ENCODE results near the gene TAOK3.

TAOK3 gene

DNA sequence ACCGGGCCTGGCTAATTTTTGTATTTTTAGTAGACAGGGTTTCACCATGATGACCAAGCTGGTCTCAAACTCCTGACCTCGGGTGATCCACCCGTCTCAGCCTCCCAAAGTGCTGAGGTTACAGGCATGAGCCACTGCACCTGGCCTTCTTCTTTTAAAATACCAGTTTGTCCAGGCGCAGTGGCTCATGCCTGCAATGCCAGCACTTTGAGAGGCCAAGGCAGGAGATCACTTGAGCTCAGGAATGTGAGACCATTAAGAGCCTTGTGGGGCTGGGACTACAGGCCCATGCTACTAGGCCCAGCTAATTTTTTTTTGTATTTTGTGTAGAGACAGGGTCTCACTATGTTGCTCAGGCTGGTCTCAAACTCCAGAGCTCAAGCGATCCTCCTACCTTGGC lies 244.8 kb downstream of the TAOK3 start:
- DNase-seq = no peak

DNA sequence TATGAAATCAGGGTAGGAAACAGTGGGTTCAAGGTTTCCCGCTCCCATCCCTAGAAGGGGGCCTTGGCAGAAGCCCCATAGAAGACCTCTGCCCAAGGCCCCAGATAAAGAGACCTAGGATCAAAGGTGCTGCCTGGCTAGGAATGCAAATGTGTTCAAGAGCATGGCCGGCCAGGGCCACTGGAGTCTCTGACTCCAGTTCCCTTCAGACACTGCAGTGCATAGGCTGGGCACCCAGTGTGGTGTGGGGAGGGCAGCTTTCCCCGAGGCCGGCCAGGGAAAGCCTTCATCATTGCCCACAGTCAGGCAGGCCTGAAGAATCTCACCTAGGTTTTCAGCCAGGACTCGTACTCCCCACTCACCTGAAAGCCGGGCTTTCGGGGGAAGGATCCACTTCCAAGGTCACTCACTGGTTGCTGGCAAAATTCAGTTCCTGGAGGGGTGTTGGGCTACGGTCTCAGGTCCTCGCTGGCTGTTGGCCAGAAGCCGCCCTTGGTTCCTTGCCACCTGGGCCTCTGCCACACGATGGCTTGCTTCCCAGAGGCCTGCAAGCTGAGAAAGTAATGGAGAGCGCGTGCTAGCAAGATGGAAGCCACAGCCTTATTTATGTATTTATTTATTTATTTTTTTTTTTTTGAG lies 246.5 kb downstream of the TAOK3 start:
- DNase-seq = no peak

DNA sequence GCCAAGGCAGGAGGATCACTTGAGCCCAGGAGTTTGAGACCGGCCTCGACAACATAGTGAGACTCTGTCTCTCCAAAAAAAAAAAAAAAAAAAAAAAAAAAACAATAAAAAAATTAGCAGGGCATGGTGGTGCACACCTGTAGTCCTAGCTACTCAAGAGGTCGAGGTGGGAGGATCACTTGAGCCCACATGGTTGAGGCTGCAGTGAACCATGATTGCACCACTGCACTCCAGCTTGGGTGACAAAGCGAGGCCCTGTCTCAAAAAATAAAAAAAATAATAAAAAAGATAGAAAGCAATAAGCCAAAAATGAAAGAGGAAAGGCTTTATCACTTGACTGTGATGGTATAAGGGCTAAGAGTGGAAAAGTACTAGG lies 247.0 kb downstream of the TAOK3 start:
- no peak for DNase-seq

DNA sequence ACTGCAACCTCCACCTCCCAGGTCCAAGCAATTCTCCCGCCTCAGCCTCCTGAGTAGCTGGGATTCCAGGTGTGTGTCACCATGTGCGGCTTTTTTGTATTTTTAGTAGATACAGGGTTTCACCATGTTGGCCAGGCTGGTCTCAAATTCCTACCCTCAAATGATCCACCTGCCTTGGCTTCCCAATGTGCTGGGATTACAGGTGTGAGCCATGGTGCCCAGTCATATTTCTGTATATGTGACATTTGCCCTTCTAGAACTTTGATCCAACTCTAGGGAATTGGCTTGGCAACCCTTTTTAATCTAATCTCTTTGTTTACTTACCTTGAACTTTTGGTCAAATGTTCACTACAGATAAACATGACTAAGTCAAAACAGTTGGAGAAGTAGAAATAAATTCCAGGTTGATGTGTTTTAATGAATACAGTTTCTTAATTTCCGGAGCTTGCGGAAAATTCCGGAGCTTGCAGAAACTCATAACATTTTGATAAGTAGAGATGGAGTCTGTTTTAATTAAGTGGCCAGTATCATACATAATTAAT lies 248.3 kb downstream of the TAOK3 start:
- no peak for DNase-seq

DNA sequence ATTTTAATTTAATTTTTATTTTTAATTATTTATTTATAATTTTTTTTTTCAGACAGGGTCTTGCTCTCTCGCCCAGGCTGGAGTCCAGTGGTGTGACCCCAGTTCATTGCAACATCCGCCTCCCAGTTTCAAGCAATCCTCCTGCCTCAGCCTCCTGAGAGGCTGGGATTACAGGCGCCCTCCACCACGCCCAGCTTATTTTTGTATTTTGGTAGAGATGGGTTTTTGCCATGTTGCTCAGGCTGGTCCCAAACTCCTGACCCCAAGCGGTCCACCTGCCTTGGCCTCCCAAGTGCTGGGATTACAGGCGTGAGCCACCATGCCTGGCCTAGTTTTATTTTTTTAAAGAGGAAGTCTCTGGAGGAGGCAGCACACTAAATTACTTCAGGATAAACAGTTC lies 250.4 kb downstream of the TAOK3 start:
- DNase-seq = no peak

DNA sequence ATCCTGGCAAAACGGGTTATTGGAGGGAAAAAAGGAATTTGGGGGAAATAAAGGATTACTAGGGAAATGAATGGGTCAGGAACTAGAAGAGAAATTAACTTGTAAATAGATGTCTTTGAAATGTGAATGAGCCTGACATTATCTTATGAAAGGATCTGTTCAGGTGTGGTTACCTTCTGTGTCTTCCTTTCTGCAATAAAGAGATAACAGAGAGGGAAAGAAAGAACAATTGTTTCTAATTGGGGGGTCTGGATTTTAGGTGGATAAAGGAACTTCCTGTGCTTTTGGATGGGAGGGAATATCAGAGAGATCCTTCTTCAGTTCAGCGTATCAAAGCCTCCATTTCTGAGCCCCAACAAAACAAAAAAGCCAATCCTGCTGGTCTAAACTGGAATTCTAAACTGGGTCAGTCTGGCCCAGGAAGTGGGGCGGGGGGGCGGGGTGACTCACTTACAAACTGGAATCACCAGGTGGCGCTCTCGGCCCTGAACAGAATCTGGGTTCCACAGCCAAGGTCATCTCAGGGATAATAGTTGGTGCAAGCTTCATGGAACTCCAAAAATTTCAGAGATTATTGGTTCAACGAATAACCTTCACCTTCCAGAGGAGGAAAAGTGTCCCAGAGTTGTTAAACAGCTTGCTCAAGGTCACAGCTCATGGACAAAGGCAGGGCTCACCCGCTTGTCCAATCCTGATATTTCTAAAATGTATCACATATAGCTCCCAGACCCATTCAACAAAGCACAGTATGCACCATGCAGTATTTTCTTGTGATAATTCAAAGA lies 251.9 kb downstream of the TAOK3 start:
- peak; percentile 24 to 53 (median 47) for DNase-seq

DNA sequence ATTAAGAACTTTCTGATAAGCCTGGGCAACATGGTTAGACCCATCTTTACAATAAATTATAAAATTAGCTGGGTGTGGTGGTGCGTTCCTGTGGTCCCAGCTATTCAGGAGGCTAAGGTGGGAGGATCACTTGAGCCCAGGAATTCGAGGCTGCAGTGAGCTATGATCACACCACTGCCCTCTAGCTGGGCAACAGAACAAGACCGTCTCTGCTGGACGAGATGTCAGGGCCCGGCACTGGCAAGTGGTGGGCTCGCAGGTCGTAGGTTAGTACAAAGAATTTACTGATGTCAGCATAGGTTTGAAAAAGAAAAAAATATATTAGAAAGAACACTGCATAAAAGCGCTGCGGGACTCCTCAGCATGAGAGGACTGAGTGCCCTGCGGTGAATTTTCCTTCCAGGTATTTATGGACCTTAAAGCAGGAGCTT lies 253.2 kb downstream of the TAOK3 start:
- no peak for DNase-seq

DNA sequence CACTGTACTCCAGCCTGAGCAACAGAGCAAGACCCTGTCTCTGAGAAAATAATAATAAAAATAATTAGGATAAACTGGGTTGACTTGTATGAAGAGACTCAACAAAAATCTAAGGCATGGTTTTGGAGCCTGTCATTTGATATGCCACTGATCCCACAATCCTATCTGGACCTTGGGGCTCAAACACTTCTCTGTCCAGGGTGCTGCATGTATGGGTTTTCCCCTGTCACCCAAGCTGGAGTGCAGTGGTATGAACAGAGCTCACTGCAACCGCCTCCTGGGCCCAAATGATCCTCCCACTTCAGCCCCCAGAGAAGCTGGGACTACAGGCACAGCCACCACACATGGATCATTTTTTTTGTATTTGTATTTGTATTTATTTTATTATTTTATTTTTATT lies 263.6 kb downstream of the TAOK3 start:
- no peak for DNase-seq

DNA sequence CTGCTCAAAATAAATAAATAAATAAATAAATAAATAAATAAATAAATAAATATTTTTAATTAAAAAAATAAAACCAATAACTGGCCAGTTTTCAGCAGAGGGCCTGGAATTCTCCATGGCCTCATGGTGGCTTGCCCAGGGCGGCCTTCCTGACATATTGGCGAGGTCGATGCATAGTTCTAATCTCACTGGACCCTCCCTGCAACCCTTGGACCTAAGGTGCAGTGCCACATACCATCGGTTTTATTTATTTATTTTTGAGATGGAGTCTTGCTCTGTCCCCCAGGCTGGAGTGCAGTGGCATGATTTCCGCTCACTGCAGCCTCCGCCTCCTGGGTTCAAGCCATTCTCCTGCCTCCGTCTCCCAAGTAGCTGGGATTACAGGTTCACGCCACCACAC lies 265.0 kb downstream of the TAOK3 start:
- no peak for DNase-seq

DNA sequence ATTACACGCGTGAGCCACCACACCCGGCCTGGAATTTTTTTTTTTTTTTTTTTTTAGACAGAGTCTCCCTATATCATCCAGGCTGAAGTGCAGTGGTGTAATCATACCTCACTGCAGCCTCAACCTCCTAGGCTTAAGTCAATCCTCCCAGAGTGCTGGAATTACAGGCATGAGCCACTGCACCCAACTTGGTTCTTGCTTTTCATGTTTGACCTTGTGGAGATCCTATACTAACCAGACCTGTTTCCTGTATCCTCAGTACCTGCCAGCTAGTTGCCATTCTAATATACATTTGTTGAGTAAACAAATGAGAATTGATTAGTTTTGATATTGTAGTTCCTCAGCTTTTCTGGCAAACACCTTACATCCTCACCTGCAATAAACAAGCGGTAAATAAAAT lies 265.7 kb downstream of the TAOK3 start:
- DNase-seq = no peak

DNA sequence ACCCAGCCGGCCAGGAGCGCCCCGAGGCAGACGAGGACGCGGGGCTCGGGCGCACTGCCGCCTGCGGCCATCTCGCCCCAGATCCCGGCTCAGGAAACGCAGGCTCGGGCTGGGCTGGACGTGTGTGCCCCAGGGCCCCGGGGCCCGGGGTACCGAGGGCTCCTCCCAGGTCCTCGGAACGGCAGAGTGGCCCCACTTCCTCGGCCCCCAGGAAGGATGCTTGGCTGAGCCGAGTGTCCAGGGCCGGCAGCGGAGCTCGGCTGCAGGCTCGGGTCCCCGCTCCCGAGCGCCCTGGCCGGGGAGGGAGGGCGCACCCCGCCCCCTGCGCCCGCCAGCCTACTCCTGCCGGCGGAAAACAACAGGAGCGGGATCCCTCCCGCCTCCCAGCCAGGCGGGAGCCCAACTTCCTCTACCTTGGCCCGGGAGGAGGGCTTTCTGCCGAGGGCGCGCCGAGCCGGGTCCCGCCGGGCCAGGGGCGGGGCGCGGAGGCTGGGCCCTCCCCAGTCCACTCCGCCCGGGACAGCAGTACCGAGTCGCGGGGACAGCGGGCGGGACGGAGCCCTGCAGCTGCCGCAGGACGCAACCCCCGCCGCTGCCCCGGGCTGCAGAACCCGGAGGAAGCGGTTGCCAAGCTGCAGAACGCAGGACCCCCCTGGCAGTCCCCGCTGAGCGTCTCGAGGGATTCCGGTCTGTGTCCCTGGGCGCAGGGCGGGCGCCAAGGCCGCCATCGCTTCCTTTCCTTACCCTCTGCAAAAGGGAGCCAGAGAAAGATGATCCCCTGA lies 268.9 kb downstream of the TAOK3 start, which contains the start of gene VSIG10:
VSIG10 (minus strand) TSS at position 411 of the 782 bp plus-strand sequence; CDS start at position 71, 340 bp downstream.
- peak in 4 of 5 donors; percentile 3 to 13 (median 8) for DNase-seq

DNA sequence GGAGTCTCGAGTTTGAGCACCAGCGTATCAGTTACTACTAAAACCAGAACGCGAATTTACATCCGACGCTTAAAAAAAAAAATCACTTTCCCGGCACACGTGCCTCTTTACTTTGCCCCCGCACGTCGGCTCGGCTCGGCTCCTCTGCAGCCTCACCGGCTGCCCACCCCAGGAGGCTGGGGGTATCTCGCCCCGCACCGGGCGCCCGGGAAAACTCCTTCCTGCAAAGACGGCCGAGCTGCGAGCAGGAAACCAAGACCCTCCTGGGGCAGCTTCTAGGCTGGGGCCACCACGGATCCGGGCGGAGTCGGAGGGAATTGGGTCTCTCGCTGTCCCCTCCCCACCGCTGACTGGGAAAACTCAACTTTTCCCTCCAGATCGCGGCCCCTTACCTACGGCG lies 269.5 kb downstream of the TAOK3 start:
- DNase-seq = no peak

DNA sequence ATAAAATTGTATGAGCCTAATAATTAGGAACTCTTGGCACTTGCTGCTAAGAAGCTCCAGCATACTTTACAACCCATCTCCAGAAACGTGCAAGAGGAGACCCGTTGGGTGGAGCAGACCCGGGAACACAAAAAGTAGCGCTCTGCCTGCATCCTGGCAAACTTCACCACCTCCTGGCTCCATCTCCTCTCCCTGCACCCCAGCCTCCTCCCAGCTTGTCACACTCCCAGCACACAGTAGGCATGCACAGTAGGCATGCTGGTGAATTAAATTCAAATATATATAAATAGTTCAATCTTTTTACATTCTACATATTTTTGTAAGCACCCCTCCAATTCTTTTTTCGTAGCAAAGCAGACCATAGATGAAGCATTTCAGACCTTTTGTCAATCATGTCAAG lies 270.1 kb downstream of the TAOK3 start:
- no peak for DNase-seq

DNA sequence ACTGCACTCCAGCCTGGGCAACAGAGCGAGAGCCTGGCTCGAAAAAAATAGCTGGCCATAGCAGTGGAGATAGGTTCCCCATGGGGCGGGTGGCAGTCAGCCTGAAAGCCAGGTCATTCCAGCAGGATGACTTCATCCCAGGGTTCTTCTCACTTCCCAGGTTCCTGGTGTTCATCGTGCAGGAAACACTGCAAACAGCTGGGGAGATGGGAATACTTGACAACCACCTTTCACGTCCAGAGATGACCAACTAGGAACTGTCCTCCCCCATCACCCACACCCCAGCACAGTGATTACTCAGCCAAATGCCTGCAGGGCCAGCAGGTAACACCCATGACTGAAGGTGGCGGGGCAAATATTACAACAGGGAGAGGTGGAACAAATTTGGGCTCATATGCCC lies 270.6 kb downstream of the TAOK3 start:
- DNase-seq = no peak

DNA sequence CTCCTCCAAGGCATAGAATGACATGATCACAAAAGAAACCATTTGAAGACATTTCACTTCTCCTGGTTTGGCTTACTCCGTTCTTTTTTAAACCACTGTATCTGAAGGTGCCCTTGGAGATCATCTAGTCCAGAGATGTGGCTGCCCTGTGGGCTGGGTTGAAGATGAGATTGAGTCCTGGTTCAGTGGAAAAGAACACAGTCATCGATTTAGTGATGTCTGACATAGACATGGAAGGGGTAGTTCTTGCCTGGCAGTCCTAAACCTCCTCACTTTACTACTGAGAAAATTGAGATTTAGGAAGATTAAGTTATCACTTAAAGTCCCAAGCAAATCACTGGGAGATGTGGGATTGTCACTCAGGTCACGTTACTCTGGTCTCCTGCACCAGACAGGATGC lies 271.7 kb downstream of the TAOK3 start:
- DNase-seq = no peak
